SK-N-SH (cell line): ENCODE data around the gene PI4K2B.

Experiments used
- EZH2phosphoT487 ChIP-seq: fragments of 200-600 bp; sonication (generic); IDR thresholded peaks from 2 replicates; pipeline ENCODE4 v1.6.1; 2017; ENCODE audit warnings: low read depth, mixed run types, mild to moderate bottlenecking, antibody characterized with exemption, moderate library complexity, borderline replicate concordance
- FOXM1 ChIP-seq: IDR thresholded peaks from 2 replicates; pipeline ENCODE4 v1.4.0; 2012; ENCODE audit warnings: low read depth, mild to moderate bottlenecking
- GABPA ChIP-seq: IDR thresholded peaks from 2 replicates; pipeline ENCODE4 v1.4.0; 2012; ENCODE audit warnings: low read depth, mild to moderate bottlenecking
- MXI1 ChIP-seq: IDR thresholded peaks from 2 replicates; pipeline ENCODE4 v1.6.1; 2012; ENCODE audit warnings: mild to moderate bottlenecking, low read depth, low read length, improper control_type of control experiment
- POLR2AphosphoS5 ChIP-seq: IDR thresholded peaks from 2 replicates; pipeline ENCODE4 v1.6.1; 2012; ENCODE audit warnings: low read depth, low read length
- RCOR1 ChIP-seq: fragments of 150-350 bp; IDR thresholded peaks from 2 replicates; pipeline ENCODE4 v1.6.1; 2017; ENCODE audit warnings: antibody characterized with exemption, low read length
- TAF1 ChIP-seq: IDR thresholded peaks from 2 replicates; pipeline ENCODE4 v1.6.1; 2012; ENCODE audit warnings: low read depth, mild to moderate bottlenecking, low read length, moderate library complexity, borderline replicate concordance
- TEAD4 ChIP-seq: IDR thresholded peaks from 2 replicates; pipeline ENCODE4 v1.4.0; 2012; ENCODE audit warnings: mild to moderate bottlenecking, borderline replicate concordance; ENCODE audit not compliant: insufficient read depth
- YY1 ChIP-seq: IDR thresholded peaks from 2 replicates; pipeline ENCODE4 v1.4.0; 2012; ENCODE audit warnings: low read depth, mild to moderate bottlenecking
- ZBTB33 ChIP-seq: IDR thresholded peaks from 2 replicates; pipeline ENCODE4 v1.4.0; 2012; ENCODE audit warnings: low read depth, borderline replicate concordance
- TF ChIP-seq, protein P1 (sequence below): fragments of 200-600 bp; sonication (generic); IDR thresholded peaks from 2 replicates; pipeline ENCODE4 v1.6.1; 2017; ENCODE audit warnings: antibody characterized with exemption, mild to moderate bottlenecking, moderate library complexity

- no peak for TF ChIP-seq ZBTB33
- TF ChIP-seq POLR2AphosphoS5 = no peak
- no peak for TF ChIP-seq RCOR1
- TF ChIP-seq, protein P1, sequence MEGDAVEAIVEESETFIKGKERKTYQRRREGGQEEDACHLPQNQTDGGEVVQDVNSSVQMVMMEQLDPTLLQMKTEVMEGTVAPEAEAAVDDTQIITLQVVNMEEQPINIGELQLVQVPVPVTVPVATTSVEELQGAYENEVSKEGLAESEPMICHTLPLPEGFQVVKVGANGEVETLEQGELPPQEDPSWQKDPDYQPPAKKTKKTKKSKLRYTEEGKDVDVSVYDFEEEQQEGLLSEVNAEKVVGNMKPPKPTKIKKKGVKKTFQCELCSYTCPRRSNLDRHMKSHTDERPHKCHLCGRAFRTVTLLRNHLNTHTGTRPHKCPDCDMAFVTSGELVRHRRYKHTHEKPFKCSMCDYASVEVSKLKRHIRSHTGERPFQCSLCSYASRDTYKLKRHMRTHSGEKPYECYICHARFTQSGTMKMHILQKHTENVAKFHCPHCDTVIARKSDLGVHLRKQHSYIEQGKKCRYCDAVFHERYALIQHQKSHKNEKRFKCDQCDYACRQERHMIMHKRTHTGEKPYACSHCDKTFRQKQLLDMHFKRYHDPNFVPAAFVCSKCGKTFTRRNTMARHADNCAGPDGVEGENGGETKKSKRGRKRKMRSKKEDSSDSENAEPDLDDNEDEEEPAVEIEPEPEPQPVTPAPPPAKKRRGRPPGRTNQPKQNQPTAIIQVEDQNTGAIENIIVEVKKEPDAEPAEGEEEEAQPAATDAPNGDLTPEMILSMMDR = no peak
- TF ChIP-seq TAF1 = no peak
- no peak for TF ChIP-seq FOXM1
- no peak for TF ChIP-seq YY1
- TF ChIP-seq GABPA = no peak
- TF ChIP-seq EZH2phosphoT487 = no peak
- TF ChIP-seq MXI1 = no peak
- no peak for TF ChIP-seq TEAD4
These were observed 87.9 kb downstream of the PI4K2B start for GRCh38 chr4:25321703-25322102.
